OCI-LY3 (cell line): ENCODE measurements around the gene SRGAP2C.
"Not testable (repeated sequence)": the region's sequence is repeated elsewhere in the genome, so short reads cannot be mapped to it uniquely, and the experiment has no call there.

Experiments used
- H2AFZ ChIP-seq: fragments of 200-600, 300-600 bp; shearing (Covaris generic); 2 replicates; pipeline ENCODE4 v1.6.0; 2014; ENCODE audit warnings: antibody characterized with exemption, low read depth, low read length
- H3K27ac ChIP-seq: fragments of 200-600, 300-600 bp; sonication (generic); 2 replicates; pipeline ENCODE4 v1.5.1; 2014; ENCODE audit warnings: mild to moderate bottlenecking, low read length, moderate library complexity, mixed read lengths
- H3K27me3 ChIP-seq: fragments of 200-600, 300-600 bp; sonication (generic); 2 replicates; pipeline ENCODE4 v1.6.1; 2014; ENCODE audit warnings: low read depth, low read length, mixed read lengths
- H3K36me3 ChIP-seq: fragments of 200-600, 300-600 bp; sonication (generic); replicated peaks from 2 replicates; pipeline ENCODE3; 2014; ENCODE audit warnings: low read depth, low read length, mixed read lengths
- H3K4me1 ChIP-seq: fragments of 300-600, 200-600 bp; sonication (generic); 2 replicates; pipeline ENCODE4 v1.6.1; 2014; ENCODE audit warnings: low read length, mixed read lengths
- H3K4me2 ChIP-seq: fragments of 200-600, 300-600 bp; sonication (generic); 2 replicates; pipeline ENCODE4 v1.6.1; 2014; ENCODE audit warnings: low read length, mixed read lengths
- H3K4me3 ChIP-seq: fragments of 300-600, 200-600 bp; sonication (generic); 2 replicates; pipeline ENCODE4 v1.5.1; 2014; ENCODE audit warnings: antibody characterized with exemption, mild to moderate bottlenecking, low read length, moderate library complexity
- H3K79me2 ChIP-seq: fragments of 300-600, 200-600 bp; shearing (Covaris generic); 2 replicates; pipeline ENCODE4 v1.6.1; 2014; ENCODE audit warnings: mild to moderate bottlenecking, low read length, mixed read lengths
- H3K9ac ChIP-seq: fragments of 300-600, 200-600 bp; shearing (Covaris generic); 2 replicates; pipeline ENCODE4 v1.6.0; 2014; ENCODE audit warnings: mild to moderate bottlenecking, low read length, moderate library complexity
- H3K9me3 ChIP-seq: fragments of 200-600, 300-600 bp; shearing (Covaris generic); 2 replicates; pipeline ENCODE4 v1.6.1; 2014; ENCODE audit warnings: low read length, mixed read lengths; ENCODE audit not compliant: insufficient read depth
- H4K20me1 ChIP-seq: fragments of 200-600, 300-600 bp; sonication (generic); 2 replicates; pipeline ENCODE4 v1.6.1; 2016; ENCODE audit warnings: low read length, mixed read lengths; ENCODE audit not compliant: insufficient read depth

SRGAP2C gene

DNA sequence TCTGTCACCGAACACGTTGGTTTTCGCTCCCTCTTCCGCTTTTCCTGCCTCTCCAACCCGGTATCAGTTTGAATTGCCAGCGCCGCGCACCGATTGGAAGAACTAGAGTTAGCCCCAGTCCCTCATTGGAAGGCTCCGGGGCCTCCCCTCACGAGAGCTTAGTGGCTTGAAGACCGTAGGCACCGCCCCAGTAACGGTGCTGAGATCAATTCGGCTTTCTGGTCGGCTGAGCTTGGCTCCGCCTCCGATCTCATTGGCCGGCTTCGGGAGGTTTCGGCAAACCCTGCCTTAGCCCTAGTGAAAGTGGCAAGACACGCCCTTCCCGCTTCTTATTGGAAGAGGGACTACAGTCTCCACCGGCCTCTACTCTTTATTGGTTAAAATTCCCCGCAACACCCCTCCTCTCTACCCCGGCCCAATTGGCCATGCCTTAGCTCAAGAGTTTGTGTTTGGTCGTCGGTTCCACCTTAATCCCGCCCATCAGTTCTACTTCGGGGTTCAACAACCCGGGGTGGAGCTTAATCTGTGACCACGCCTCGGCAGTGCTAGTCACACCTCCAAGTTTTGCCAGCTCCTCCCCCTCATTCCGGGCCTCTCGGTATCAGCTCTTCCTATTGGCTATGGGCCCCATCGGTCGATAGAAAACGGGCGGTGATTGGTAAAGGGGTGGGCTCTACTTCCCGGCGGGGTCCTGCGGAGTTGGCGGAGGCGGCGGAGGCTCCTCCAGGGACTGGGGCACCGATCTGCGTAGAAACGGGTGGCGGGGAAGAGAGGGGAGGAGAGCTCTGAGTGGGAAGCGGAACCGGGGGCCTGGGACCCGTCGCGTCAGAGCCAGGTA lies at the start of gene SRGAP2C, which contains the start of gene FAM72B:
TSS of gene SRGAP2C (plus strand) at position 686 of the 838 bp plus-strand sequence. CDS start 2,472 bp downstream, outside the sequence.
TSS of gene FAM72B (minus strand) at position 51 of the 838 bp plus-strand sequence. CDS start 851 bp downstream, outside the sequence.
- H3K4me3 ChIP-seq = peak within 1 kb of the TSS; percentile 75
- H3K9ac ChIP-seq = peak within 1 kb of the TSS; percentile 71
- H3K4me2 ChIP-seq = peak within 1 kb of the TSS; percentile 49
- peak within 1 kb of the TSS; percentile 51 for H3K27ac ChIP-seq
- H3K36me3 ChIP-seq, H2AFZ ChIP-seq, H3K79me2 ChIP-seq, H3K9me3 ChIP-seq, H3K4me1 ChIP-seq, H3K27me3 ChIP-seq, H4K20me1 ChIP-seq: not testable (repeated sequence)

DNA sequence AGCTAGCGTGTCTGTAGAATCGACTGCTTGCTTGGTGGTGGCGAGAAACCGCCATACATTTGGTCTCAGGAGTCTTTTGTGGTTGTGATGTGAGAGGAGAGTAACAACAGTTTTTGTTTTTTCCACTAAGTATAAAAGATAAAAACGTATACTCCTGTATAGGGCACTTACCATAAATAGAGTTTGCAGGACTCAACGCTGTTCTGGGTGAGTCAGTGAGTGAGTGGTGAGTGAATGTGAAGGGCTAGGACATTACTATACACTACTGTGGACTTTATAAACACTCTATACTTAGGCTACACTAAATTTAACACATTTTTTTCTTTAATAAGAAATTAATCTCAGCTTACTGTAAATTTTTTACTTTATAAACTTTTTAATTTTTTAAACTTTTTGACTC lies 44.4 kb upstream of the SRGAP2C start:
- H3K27me3 ChIP-seq, H2AFZ ChIP-seq, H3K9ac ChIP-seq, H3K9me3 ChIP-seq, H3K36me3 ChIP-seq, H3K4me3 ChIP-seq, H3K27ac ChIP-seq, H3K4me1 ChIP-seq, H4K20me1 ChIP-seq, H3K79me2 ChIP-seq, H3K4me2 ChIP-seq: not testable (repeated sequence)

DNA sequence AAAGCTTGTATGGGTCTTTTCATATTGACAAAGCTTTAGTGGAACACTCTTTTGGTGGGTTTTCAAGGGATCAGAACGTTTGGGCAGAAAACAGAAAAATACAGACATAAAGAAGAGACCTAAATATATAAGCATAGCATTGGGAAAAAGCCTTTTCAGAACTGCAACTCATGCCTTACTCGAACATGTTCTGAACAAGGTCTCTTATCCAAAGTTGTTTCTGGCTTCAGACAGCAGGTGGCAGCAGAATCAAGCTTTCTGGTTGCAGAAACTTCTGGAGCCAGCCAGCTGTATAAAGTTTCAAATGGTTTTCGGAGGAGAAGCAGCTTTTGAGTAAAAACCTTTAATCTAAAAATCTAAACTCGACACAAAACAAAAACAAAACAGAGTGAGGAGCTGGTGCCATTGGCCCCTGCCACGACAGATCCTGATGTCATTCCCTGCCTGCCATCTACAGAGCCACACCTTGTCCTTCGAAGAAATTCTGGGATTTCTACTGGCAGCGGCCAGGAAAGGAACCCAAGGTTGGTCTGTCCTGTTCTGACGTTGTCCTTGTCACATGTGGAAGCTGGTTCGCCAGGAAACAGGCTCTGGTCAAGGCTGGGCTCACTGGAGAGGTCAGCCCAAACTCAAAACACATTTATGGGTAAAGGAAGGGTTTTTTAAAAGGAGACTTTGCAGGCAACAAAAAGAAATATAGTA lies 36.1 kb upstream of the SRGAP2C start:
- not testable (repeated sequence) for H3K9ac ChIP-seq, H3K4me3 ChIP-seq, H3K27me3 ChIP-seq, H3K36me3 ChIP-seq, H3K27ac ChIP-seq, H3K9me3 ChIP-seq, H4K20me1 ChIP-seq, H3K4me2 ChIP-seq, H3K4me1 ChIP-seq, H2AFZ ChIP-seq, H3K79me2 ChIP-seq

DNA sequence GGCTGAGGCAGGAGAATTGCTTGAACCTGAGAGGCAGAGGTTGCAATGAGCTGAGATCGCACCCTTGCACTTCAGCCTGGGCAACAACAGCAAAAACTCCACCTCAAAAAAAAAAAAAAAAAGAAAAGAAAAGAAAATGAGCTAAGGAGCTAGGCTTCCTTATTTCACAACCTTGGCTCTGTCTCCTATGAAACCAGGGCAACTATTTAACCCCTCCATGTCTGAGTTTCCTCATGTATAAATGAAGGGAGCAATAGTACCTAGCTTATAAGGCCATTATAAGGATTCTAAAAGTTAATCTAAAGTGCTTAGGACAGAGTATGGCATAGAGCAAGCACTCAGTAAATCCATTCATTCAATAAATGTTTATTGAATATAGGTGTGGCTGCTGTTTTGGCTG lies 33.5 kb upstream of the SRGAP2C start:
- not testable (repeated sequence) for H4K20me1 ChIP-seq, H3K9me3 ChIP-seq, H3K9ac ChIP-seq, H3K27ac ChIP-seq, H2AFZ ChIP-seq, H3K4me1 ChIP-seq, H3K79me2 ChIP-seq, H3K4me3 ChIP-seq, H3K36me3 ChIP-seq, H3K27me3 ChIP-seq, H3K4me2 ChIP-seq

DNA sequence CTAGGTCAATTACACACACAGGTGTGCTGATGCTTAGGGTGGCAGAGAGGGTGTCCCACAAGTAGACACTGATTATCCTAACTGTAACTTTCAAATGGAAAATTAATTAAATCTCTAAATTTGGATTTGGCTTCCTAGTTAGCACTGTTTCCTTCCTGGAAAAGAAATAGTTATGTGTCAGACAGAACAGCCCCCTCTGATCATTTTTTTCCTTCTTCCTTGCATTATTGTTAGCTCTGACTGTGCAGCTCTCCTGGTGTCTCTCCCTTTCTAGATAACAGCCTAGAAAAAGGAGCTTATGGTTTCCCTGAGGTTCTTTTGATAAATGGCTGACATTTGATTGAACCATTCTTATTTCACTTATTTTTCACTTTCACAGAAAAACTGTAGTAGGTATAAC lies 32.0 kb upstream of the SRGAP2C start:
- not testable (repeated sequence) for H3K79me2 ChIP-seq, H3K4me2 ChIP-seq, H2AFZ ChIP-seq, H3K9ac ChIP-seq, H3K36me3 ChIP-seq, H3K27me3 ChIP-seq, H3K9me3 ChIP-seq, H3K27ac ChIP-seq, H4K20me1 ChIP-seq, H3K4me1 ChIP-seq, H3K4me3 ChIP-seq

DNA sequence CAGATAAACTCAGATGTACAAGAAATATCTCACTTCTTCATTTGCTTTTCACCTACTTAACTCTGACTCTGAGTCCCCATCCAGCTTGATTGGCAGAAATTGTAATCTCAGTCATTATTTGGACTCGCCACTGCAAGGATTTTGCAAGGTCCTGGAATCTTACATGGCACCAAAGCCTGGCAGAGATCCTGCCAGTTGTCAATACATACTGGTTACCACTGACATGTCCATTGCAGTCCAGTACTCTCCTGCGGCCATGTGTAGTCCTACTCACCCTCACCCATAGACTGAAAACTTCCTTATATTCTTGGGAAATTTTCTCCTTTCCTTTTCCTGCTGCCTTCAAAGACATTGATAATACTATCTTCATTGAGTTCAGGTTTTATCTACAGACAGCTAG lies 30.0 kb upstream of the SRGAP2C start:
- H3K27ac ChIP-seq, H3K9ac ChIP-seq, H3K36me3 ChIP-seq, H3K4me1 ChIP-seq, H2AFZ ChIP-seq, H3K9me3 ChIP-seq, H4K20me1 ChIP-seq, H3K27me3 ChIP-seq, H3K4me3 ChIP-seq, H3K79me2 ChIP-seq, H3K4me2 ChIP-seq: not testable (repeated sequence)

DNA sequence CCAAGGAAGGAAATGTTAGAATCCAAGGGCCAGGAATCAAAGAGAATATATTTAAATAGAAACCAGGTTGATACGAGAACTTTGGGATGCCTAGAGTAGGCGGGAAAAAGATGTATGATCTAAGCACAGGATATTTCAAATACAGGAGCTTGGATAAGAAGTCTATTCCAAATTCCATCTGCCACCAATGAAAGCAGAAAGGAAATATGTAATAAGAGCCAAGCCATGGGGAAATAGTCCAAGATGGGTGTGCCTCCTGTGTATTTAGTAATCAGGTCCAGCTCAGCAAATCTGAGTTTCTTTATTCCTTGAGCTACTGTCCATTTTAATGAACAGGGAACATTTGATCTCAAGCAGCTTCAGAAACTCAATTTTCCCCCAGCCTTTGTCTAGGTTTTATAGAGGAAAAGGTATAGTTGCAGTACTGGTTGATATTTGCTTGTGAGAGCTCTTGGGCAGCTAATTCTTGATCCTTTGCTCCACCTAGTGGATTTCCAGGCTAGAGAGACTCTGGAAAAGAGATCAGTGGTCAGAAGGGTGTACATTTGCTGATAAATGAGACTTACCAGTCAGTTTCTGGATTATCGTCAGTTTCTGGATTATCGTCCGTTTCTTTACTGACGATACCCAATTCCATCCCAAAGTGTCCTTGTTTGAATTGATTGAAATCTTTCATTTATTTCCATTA lies 29.0 kb upstream of the SRGAP2C start:
- not testable (repeated sequence) for H3K4me3 ChIP-seq, H3K9me3 ChIP-seq, H3K27me3 ChIP-seq, H4K20me1 ChIP-seq, H3K4me1 ChIP-seq, H3K36me3 ChIP-seq, H3K79me2 ChIP-seq, H2AFZ ChIP-seq, H3K4me2 ChIP-seq, H3K9ac ChIP-seq, H3K27ac ChIP-seq

DNA sequence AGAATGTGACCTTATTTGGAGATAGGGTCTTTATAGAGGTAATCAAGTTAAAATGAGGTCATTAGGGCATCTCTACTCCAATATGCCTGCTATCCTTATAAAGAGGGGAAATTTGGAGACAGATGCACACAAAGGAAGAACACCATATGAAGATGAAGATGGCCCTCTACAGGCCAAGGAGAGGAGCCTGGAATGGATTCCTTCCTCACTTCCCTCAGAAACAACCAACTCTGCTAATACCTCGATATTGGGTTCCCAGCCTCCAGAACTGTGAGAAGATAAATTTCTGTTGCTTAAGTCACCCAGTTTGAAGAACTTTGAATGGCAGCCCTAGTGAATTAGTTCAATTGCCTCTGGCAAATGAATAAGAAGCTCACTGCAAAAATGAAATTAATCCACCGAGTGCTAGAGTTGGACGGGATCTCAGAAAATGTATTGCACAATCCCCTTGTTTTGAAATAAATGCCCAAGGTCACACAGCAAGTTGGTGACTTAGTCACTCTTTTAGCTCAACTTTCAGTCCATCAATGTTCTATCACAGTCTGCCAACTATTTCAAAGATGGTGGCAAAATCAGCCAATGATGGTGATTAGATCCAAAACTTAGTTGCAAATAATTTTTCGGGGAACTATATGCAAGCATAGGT lies 27.7 kb upstream of the SRGAP2C start:
- not testable (repeated sequence) for H3K4me2 ChIP-seq, H3K4me3 ChIP-seq, H3K27me3 ChIP-seq, H2AFZ ChIP-seq, H4K20me1 ChIP-seq, H3K9me3 ChIP-seq, H3K79me2 ChIP-seq, H3K27ac ChIP-seq, H3K9ac ChIP-seq, H3K36me3 ChIP-seq, H3K4me1 ChIP-seq

DNA sequence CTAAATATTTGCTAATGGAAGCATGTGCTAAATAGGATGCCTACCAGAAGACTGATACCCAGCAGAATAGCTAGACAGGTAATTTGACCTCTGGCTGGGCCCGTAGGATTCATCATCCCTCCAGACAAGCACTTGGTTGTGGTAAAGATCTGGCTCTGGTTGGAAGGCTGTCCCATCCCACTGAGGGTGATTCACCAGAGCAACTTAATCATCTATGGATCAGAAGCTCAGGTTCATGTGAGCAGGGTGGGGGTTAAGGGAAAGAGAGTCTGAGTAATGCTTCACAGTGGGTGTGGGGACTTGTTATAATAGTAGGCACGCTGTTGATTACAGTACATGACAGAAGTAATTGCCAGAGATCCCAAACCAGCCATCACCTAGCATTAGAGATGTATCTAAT lies 27.2 kb upstream of the SRGAP2C start:
- not testable (repeated sequence) for H3K4me3 ChIP-seq, H3K27ac ChIP-seq, H4K20me1 ChIP-seq, H3K27me3 ChIP-seq, H3K9me3 ChIP-seq, H3K36me3 ChIP-seq, H3K4me2 ChIP-seq, H2AFZ ChIP-seq, H3K9ac ChIP-seq, H3K79me2 ChIP-seq, H3K4me1 ChIP-seq
